Activated CD8-positive, alpha-beta T cell treated with anti-CD3 and anti-CD28 coated beads, Interleukin-2, amount 10 ng/mL, durations not matched to agents 7 days and 5 days (primary cell): ENCODE data around the gene EMX2. TPM values are rescaled to one million over a fixed set of nuclear protein-coding genes. Genes with fewer than 3 reads are reported as not detected.

Source experiments
- ATAC-seq: fragments of 150-1000 bp; cut with Tn5 transposase; one replicate; pipeline ENCODE4 v1.10.0; 2021; ENCODE audit warnings: moderate library complexity
- CTCF ChIA-PET: fragments of 350-600 bp; sonication (Branson Sonifier 250); formaldehyde crosslinking; loops from one replicate; lab custom pipeline; 2021; ENCODE audit warnings: antibody characterized with exemption; lab: Charles Lee
- POLR2A ChIA-PET: fragments of 350-600 bp; sonication (Branson Sonifier 250); formaldehyde crosslinking; loops from one replicate; lab custom pipeline; 2021; ENCODE audit warnings: antibody characterized with exemption; lab: Charles Lee
- DNase-seq: peaks from one replicate; pipeline ENCODE4 v3.0.0-alpha.2; 2020
- H3K27ac Mint-ChIP-seq: one replicate; pipeline ENCODE4 v1.8.0; 2021; ENCODE audit warnings: mild to moderate bottlenecking, mixed read lengths
- H3K27me3 Mint-ChIP-seq: one replicate; pipeline ENCODE4 v1.8.0; 2021; ENCODE audit warnings: low read depth, mixed read lengths
- H3K36me3 Mint-ChIP-seq: one replicate; pipeline ENCODE4 v1.8.0; 2021; ENCODE audit warnings: low read depth, mixed read lengths
- H3K4me1 Mint-ChIP-seq: one replicate; pipeline ENCODE4 v1.8.0; 2021; ENCODE audit warnings: low read depth, mixed read lengths
- H3K4me3 Mint-ChIP-seq: one replicate; pipeline ENCODE4 v1.8.0; 2021; ENCODE audit warnings: mild to moderate bottlenecking, mixed read lengths
- H3K9me3 Mint-ChIP-seq: one replicate; pipeline ENCODE4 v1.8.0; 2022; ENCODE audit warnings: mixed read lengths; ENCODE audit not compliant: insufficient read depth
- total RNA-seq, 2 experiments: library from RNA; stranded (reverse); gene quantifications; one replicate each; pipeline ENCODE4 v1.2.3, GENCODE V29; 2021

Gene EMX2
- total RNA-seq, 2 experiments from 2014 or later, result not detected

- ChIA-PET CTCF (interaction anchor here (1.5 kb wide), 1 partner anchor 9 kb away, joined by 4 read pairs; no protein-coding TSS in a partner anchor), POLR2A (no interaction called here)
- DNase-seq (no peak), ATAC-seq (no peak)
- H3K4me1 Mint-ChIP-seq, result peaks cover 20% of the 10 kb centered on the region
- H3K4me3 Mint-ChIP-seq, result no peak overlapping the region
- no peaks in the 10 kb centered on the region for H3K9me3 Mint-ChIP-seq
- peaks cover 84% of the 10 kb centered on the region for H3K27me3 Mint-ChIP-seq
- H3K27ac Mint-ChIP-seq, result no peak overlapping the region
- H3K36me3 Mint-ChIP-seq, result peaks cover 2% of the 10 kb centered on the region
Measured at GRCh38 chr10:117547016-117547715, 4.6 kb downstream of the EMX2 start.

- DNase-seq, result no peak
- ATAC-seq, result no peak
- ChIA-PET POLR2A (no interaction called here), CTCF (interaction anchor here (1.5 kb wide), 1 partner anchor 10 kb away, joined by 4 read pairs; no protein-coding TSS in a partner anchor)
- H3K9me3 Mint-ChIP-seq, result no peaks in the 10 kb centered on the region
- peaks cover 2% of the 10 kb centered on the region for H3K36me3 Mint-ChIP-seq
- no peak overlapping the region for H3K27ac Mint-ChIP-seq
- peaks cover 26% of the 10 kb centered on the region for H3K4me1 Mint-ChIP-seq
- peaks cover 87% of the 10 kb centered on the region for H3K27me3 Mint-ChIP-seq
- H3K4me3 Mint-ChIP-seq, result no peak overlapping the region
Measured at GRCh38 chr10:117547716-117548668, 5.4 kb downstream of the EMX2 start.

- POLR2A ChIA-PET, result no interaction called here
- CTCF ChIA-PET, result no interaction called here
- Mint-ChIP-seq H3K27ac (no peak overlapping the region), H3K9me3 (no peaks in the 10 kb centered on the region), H3K27me3 (peaks cover 85% of the 10 kb centered on the region), H3K4me1 (peaks cover 31% of the 10 kb centered on the region), H3K4me3 (no peak overlapping the region), H3K36me3 (peaks cover 2% of the 10 kb centered on the region)
- DNase-seq (no peak), ATAC-seq (no peak)
Measured at GRCh38 chr10:117549100-117549585, 6.6 kb downstream of the EMX2 start.

- Mint-ChIP-seq H3K4me1 (peaks cover 28% of the 10 kb centered on the region), H3K27me3 (peaks cover 87% of the 10 kb centered on the region), H3K9me3 (no peaks in the 10 kb centered on the region), H3K27ac (no peak overlapping the region), H3K4me3 (no peak overlapping the region), H3K36me3 (no peaks in the 10 kb centered on the region)
- no peak for ATAC-seq
- ChIA-PET POLR2A (no interaction called here), CTCF (interaction anchor here (0.6 to 1.9 kb wide), 3 partner anchors 12 to 709 kb away, joined by 3 to 8 read pairs (median 3); no protein-coding TSS in a partner anchor)
- DNase-seq, result no peak
Measured at GRCh38 chr10:117550076-117550475, 7.5 kb downstream of the EMX2 start.

GRCh38 chr10:117550599-117551329, 8.2 kb downstream of the EMX2 start:
- ATAC-seq, result no peak
- Mint-ChIP-seq H3K4me3 (no peak overlapping the region), H3K9me3 (no peaks in the 10 kb centered on the region), H3K4me1 (peaks cover 25% of the 10 kb centered on the region), H3K27ac (no peak overlapping the region), H3K36me3 (no peaks in the 10 kb centered on the region), H3K27me3 (peaks cover 86% of the 10 kb centered on the region)
- ChIA-PET CTCF (interaction anchor here (0.7 to 1.9 kb wide), 2 partner anchors 13 to 54 kb away, joined by 3 to 8 read pairs; no protein-coding TSS in a partner anchor), POLR2A (interaction anchor here (0.6 kb wide), 1 partner anchor 24 kb away, joined by 5 read pairs; no protein-coding TSS in a partner anchor)
- no peak for DNase-seq

GRCh38 chr10:117551330-117552155, 9.0 kb downstream of the EMX2 start:
- no peaks in the 10 kb centered on the region for H3K36me3 Mint-ChIP-seq
- H3K4me3 Mint-ChIP-seq, result no peak overlapping the region
- ATAC-seq, result no peak
- H3K4me1 Mint-ChIP-seq, result peaks cover 20% of the 10 kb centered on the region
- DNase-seq, result no peak
- peaks cover 81% of the 10 kb centered on the region for H3K27me3 Mint-ChIP-seq
- no peaks in the 10 kb centered on the region for H3K9me3 Mint-ChIP-seq
- H3K27ac Mint-ChIP-seq, result no peak overlapping the region
- ChIA-PET CTCF (interaction anchor here (1.9 kb wide), 1 partner anchor 13 kb away, joined by 8 read pairs; no protein-coding TSS in a partner anchor), POLR2A (interaction anchor here (0.6 kb wide), 1 partner anchor 23 kb away, joined by 5 read pairs; no protein-coding TSS in a partner anchor)

GRCh38 chr10:117552156-117552631, 9.6 kb downstream of the EMX2 start:
- H3K4me1 Mint-ChIP-seq, result peaks cover 19% of the 10 kb centered on the region
- peaks cover 74% of the 10 kb centered on the region for H3K27me3 Mint-ChIP-seq
- DNase-seq (no peak), ATAC-seq (no peak)
- H3K36me3 Mint-ChIP-seq, result no peaks in the 10 kb centered on the region
- H3K4me3 Mint-ChIP-seq, result no peak overlapping the region
- ChIA-PET POLR2A (no interaction called here), CTCF (no interaction called here)
- H3K27ac Mint-ChIP-seq, result no peak overlapping the region
- no peaks in the 10 kb centered on the region for H3K9me3 Mint-ChIP-seq

- Mint-ChIP-seq H3K27ac (no peak overlapping the region), H3K36me3 (no peaks in the 10 kb centered on the region), H3K27me3 (peaks cover 69% of the 10 kb centered on the region), H3K4me1 (peaks cover 17% of the 10 kb centered on the region), H3K4me3 (no peak overlapping the region), H3K9me3 (no peaks in the 10 kb centered on the region)
- DNase-seq, result no peak
- POLR2A ChIA-PET, result no interaction called here
- no peak for ATAC-seq
- CTCF ChIA-PET, result no interaction called here
Measured at GRCh38 chr10:117552701-117553141, 10.2 kb downstream of the EMX2 start.

GRCh38 chr10:117553142-117553814, 10.7 kb downstream of the EMX2 start:
- H3K4me3 Mint-ChIP-seq, result no peak overlapping the region
- ATAC-seq (no peak), DNase-seq (no peak)
- peaks cover 13% of the 10 kb centered on the region for H3K4me1 Mint-ChIP-seq
- CTCF ChIA-PET, result no interaction called here
- no peaks in the 10 kb centered on the region for H3K36me3 Mint-ChIP-seq
- POLR2A ChIA-PET, result no interaction called here
- H3K27ac Mint-ChIP-seq, result no peak overlapping the region
- H3K9me3 Mint-ChIP-seq, result no peaks in the 10 kb centered on the region
- peaks cover 63% of the 10 kb centered on the region for H3K27me3 Mint-ChIP-seq

GRCh38 chr10:117553815-117554172, 11.2 kb downstream of the EMX2 start:
- Mint-ChIP-seq H3K27me3 (peaks cover 59% of the 10 kb centered on the region), H3K9me3 (no peaks in the 10 kb centered on the region), H3K4me3 (no peak overlapping the region), H3K4me1 (peaks cover 13% of the 10 kb centered on the region), H3K36me3 (no peaks in the 10 kb centered on the region), H3K27ac (no peak overlapping the region)
- ChIA-PET CTCF (no interaction called here), POLR2A (no interaction called here)
- ATAC-seq (no peak), DNase-seq (no peak)
